SK-MEL-5 (cell line): ENCODE measurements around the gene WIPF3. TPM values are rescaled to one million over a fixed set of nuclear protein-coding genes. Genes with fewer than 3 reads are reported as not detected.
"Not testable (repeated sequence)": the region's sequence is repeated elsewhere in the genome, so short reads cannot be mapped to it uniquely, and the experiment has no call there.

Source experiments
- DNase-seq: peaks from one replicate; pipeline ENCODE4 v3.0.0-alpha.2; 2016; ENCODE audit warnings: low read depth, low spot score
- in situ Hi-C: cut with HindIII; loops from 2 replicates; pipeline ENCODE4 v1.10.0; 2016; ENCODE audit warnings: low sequenced_read_pairs, high pct_unique_total_duplicates, low pct_unique_long_range_greater_than_20kb
- total RNA-seq: library from RNA; depleted of rRNA; stranded (reverse); fragments of >200 nt; shearing (Covaris generic); gene quantifications from 2 replicates; pipeline ENCODE4 v1.2.3, GENCODE V29; 2014

The WIPF3 gene
- total RNA-seq, 1 experiment from 2014 or later = 4.1 TPM

DNA sequence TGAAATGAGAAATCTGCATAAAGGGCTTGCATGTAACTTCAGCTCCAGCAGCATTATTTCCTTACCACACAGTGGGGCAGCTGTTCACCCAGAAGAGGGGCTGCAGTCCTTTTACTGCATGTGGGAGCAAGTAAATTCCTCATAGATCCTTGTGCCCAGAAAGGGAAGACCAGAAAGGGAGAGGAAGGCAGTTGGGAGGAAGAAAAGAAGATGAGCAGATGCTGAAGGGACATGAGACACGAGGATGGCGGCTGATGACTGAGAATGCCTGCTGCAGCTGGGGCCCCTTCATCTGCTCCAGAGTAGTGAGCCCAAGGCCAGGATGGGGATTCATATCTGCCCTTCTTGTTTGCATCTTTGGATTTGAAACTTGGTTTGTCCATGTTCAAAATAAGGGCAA is 80.5 kb downstream of the WIPF3 start:
- DNase-seq = no peak
- in situ Hi-C loops = no loop called here

- DNase-seq = peak; percentile 40
- in situ Hi-C loops = no loop called here
Observed at GRCh38 chr7:29888006-29888405, 81.7 kb downstream of the WIPF3 start.

DNA sequence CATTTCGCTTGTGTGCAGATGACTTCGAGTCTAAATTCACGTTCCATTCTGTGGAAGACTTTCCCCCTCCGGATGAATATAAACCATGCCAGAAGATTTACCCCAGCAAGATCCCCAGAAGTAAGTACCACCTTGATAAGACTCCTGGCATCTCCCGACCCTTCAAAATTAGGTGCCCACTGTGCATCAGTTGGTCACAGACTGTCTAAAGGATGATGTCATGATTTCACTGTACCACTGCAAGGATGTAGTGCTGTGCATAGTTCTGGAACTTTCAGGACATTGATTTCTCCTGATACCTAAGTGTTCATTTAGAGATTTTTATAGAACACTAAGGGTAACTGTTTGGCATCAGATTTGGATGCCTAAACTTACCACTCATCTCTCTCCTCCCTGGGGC is 83.0 kb downstream of the WIPF3 start:
- no peak for DNase-seq

GRCh38 chr7:29890251-29890650 is 83.9 kb downstream of the WIPF3 start:
- in situ Hi-C loops = no loop called here
- DNase-seq = no peak

More for the DNA sequence above, 83.0 kb downstream of the WIPF3 start:
- in situ Hi-C loops = no loop called here

- in situ Hi-C loops, DNase-seq: not testable (repeated sequence)
Observed at GRCh38 chr7:29890786-29891185, 84.5 kb downstream of the WIPF3 start.

- in situ Hi-C loops = no loop called here
- no peak for DNase-seq
Observed at GRCh38 chr7:29891766-29892165, 85.5 kb downstream of the WIPF3 start.

GRCh38 chr7:29892231-29892630 is 85.9 kb downstream of the WIPF3 start:
- no peak for DNase-seq

GRCh38 chr7:29893351-29893965 is 87.2 kb downstream of the WIPF3 start:
- in situ Hi-C loops = no loop called here
- DNase-seq = no peak

More at GRCh38 chr7:29892231-29892630, 85.9 kb downstream of the WIPF3 start:
- in situ Hi-C loops = no loop called here

DNA sequence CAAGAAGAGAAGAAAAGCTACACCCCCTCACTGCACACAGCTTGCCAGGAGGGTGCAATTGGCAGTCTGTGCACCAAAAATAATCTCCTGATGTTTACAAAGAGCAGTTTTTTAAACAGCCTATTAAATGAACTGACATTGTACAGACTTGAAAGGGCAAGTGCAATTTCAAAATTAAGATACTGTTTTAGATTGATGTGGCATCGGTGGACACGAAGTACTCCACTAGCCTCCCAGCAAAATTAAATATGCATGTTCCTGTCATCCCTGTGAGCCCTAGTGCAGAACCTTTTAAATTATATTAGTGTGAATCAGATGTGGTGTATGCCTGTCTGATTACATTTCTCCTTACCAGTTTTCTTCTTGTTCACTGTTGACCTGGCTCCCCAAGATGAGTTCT is 87.9 kb downstream of the WIPF3 start:
- in situ Hi-C loops = no loop called here
- no peak for DNase-seq

- in situ Hi-C loops = no loop called here
- DNase-seq = no peak
Observed at GRCh38 chr7:29895559-29895958, 89.3 kb downstream of the WIPF3 start.

DNA sequence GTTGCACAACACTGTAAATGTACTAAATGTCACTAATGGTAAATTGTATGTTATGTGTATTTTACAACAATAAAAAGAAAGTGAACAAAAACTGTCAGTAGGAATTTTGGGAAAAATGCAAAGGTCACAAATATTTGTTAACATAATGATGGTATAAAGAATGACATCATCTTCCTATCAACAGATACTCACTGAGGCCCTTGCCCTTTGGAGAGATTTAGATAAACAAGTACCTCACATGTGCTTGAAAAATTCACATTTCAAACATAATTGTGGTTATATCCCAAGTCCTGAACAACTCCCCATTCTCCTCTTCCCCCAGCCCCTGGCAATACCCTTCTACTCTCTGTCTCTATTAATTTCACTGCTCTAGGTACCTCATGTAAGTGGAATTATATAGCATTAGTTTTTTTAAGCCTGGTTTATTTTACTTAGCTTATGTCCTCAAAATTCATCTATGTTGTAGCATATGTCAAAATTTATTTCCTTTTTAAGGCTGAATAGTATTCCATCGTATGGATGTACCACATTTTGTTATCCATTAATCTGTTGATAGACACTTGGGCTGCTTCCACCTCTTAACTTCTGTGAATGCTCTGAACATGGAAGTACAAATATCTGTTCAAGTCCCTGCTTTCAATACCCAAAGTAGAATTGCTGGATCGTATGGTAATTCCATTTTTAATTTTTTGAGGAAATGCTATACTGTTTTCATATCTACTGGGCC is 90.5 kb downstream of the WIPF3 start:
- DNase-seq = no peak
- in situ Hi-C loops = no loop called here

DNA sequence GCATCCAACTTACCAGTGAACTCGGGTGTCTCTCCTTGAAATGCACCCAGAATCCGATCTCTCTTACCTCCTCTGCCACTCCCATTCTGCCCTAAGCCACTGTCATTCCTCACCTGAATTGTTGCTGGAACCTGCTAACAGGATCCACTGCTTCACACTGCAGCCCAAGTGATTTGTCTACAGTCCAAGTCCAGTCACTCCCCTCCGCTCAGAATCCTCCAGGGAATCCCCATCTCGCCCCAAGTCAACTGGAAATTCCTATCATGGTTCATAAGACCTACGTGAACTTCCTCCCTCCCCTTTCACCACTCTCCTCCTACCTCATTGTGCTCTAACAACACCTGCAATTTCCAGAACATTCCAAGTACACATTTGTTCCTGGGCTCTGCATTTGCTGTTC is 92.0 kb downstream of the WIPF3 start:
- in situ Hi-C loops = no loop called here

DNA sequence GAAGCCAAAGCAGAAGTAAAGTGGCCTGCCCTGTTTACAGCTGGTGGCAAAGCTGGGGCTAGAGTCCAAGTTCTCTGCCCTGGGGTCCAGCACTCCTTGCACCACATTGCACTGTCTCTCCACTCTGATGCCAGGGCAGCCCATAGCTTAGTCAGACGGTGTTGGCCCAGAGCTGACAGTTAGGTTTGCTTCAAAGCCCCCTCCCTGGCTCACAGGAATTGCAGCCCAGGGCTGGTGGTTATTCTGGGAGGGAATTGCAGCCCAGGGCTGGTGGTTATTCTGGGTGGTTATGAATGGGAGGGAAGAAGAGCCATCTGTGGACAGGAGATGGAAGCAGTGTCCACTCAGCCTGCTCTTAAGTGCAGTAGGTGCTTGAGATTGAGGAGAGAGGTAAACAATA is 94.4 kb downstream of the WIPF3 start:
- DNase-seq = no peak
- in situ Hi-C loops = no loop called here

More for the DNA sequence above, 92.0 kb downstream of the WIPF3 start:
- DNase-seq = no peak

GRCh38 chr7:29906200-29907022 is 100.1 kb downstream of the WIPF3 start:
- in situ Hi-C loops = no loop called here
- no peak for DNase-seq

GRCh38 chr7:29914180-29914579 is 107.9 kb downstream of the WIPF3 start:
- in situ Hi-C loops = no loop called here
- DNase-seq = no peak

- in situ Hi-C loops = no loop called here
- no peak for DNase-seq
Observed at GRCh38 chr7:29915481-29916215, 109.3 kb downstream of the WIPF3 start.

DNA sequence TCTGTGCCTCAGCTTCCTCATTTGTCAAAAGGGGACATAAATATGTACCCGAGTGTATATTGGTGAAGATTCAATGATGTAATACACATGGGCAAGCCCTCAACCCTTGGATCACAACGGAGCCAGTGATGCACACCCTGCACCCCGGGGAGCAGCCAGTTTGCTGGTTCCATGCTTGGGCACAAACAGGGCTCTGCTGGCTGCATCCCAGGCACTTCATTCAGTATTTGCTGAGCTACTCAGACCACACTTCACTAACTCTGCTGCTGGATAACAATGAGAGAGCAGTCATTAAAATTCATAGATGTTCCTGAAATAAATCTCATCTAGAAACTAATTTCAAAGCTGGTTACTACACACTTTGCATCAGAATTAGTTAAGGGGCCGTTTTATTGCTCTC is 111.3 kb downstream of the WIPF3 start:
- in situ Hi-C loops = no loop called here
- no peak for DNase-seq

- DNase-seq = no peak
- in situ Hi-C loops = no loop called here
Observed at GRCh38 chr7:29918850-29919249, 112.5 kb downstream of the WIPF3 start.
